Right renal pelvis (tissue), 4 donors: ENCODE results near the gene PRDM5. TPM values are rescaled to one million over a fixed set of nuclear protein-coding genes. Genes with fewer than 3 reads are reported as not detected.

Experiments used
- DNase-seq, 4 donors: peaks; one replicate each; pipeline ENCODE4 v3.0.0-alpha.2; 2013; ENCODE audit warnings: low read depth in 4 of 4, low spot score in 3 of 4, missing footprints in 1 of 4
- polyA plus RNA-seq, 4 donors: library from polyadenylated mRNA; unstranded; fragments of 120-200 nt; gene quantifications; one replicate each; pipeline ENCODE4 v1.2.1, GENCODE V29; 2013; ENCODE audit not compliant: insufficient read length in 4 of 4

Gene PRDM5
- polyA plus RNA-seq, 4 donors: 14.2 to 17.9 (median 16.2) TPM

- DNase-seq: no peak
These were observed 60.7 kb downstream of the PRDM5 start for GRCh38 chr4:120861852-120862251.

DNA sequence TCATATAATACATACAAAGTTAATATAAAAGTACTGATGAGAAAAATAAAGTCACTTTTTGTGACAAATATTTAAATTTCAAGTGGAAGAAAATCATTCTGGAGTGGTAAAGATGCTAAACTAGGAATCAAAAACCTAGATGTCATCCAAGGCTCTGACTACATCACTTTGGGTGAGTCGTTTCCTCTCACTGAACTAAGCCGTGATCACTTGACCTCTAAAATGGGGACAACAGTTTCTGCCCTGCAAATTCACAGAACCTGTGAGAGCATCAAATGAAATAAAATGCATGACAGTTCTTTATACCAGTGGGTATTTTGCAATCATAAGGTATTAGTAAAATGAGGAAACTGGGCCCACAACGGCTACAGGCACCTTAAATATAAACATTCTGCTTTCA lies 63.8 kb downstream of the PRDM5 start:
- DNase-seq: no peak

- no peak for DNase-seq
These were observed 65.2 kb downstream of the PRDM5 start for GRCh38 chr4:120857312-120857711.

DNA sequence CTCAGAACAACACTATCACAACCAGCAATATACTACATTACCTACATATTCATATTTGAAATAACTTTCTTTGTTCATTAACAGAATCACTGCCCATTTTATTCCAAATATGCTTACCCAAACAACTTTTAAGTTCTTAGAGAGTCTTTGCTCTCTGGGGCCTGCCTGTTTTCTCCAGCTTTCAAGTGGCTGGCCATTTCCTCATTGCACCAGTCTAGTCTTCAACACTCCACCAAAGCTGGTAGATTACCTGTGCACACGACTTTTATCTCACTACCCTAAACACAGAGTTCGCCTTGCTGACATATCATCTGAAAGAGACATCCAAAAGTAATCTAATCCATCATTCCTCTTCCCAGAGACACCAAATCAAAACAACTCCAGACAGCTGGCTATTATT lies 66.2 kb downstream of the PRDM5 start:
- DNase-seq: no peak

GRCh38 chr4:120855307-120856001 lies 67.1 kb downstream of the PRDM5 start:
- DNase-seq: no peak

GRCh38 chr4:120853161-120853935 lies 69.2 kb downstream of the PRDM5 start:
- no peak for DNase-seq

DNA sequence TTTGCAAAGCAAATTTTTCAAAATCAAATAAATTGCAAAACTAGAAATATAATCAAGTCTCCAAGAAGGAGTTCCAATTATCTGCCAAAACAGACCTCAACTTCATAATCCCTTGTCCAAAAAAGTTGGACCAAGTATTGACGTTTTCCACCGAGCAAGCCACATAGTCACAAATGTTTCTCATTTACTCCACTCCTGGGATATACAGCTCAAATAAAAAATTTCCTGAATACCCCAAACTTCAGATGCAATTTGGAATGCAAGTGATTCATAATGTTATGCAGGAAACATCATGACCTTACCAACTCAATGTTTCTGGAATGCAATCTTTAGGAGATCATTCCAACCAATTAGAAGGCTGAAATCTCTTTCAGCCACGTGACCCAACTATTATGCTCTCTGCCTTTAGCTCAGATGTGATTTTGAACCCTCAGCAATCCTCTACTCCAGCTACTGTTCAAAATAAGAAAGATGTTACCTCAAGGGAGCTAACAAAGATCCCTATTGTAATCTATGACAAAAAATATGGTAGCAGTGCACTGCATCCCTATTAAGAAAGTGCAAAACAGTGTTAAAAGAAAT lies 72.4 kb downstream of the PRDM5 start:
- no peak for DNase-seq

- DNase-seq: no peak
These were observed 75.4 kb downstream of the PRDM5 start for GRCh38 chr4:120847019-120847582.

GRCh38 chr4:120844528-120844921 lies 78.0 kb downstream of the PRDM5 start:
- DNase-seq: no peak

DNA sequence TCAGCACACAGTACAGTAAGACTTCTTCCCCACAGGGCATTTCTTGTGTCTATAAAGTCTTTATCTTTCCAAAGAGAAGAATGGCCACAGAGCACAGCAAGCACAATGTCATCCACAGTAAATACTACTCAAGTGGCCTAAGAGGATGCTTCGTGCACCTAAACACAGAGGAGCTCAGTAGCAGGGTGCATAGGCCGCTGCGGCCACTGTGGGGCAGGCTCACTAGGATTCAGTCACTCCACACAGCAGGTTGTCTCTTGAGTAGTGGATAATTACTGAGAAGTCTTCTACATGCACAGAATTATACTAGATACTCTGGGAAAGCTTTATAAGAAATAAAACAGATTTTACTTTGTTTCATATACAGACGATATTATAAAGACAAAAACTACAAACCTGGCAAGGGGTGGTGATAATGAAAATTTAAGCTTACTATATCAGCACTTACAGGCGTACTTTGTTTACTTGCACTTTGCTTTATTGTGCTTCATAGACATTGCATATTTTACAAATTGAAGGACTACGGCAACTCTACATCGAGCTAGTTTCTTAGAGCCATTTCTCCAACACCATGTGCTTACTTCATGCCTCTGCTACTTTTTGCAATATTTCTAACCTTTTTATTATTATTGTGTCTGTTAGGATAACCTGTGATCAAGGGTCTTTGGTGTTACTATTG lies 78.5 kb downstream of the PRDM5 start:
- no peak for DNase-seq

- DNase-seq: no peak
These were observed 80.5 kb downstream of the PRDM5 start for GRCh38 chr4:120842031-120842430.

DNA sequence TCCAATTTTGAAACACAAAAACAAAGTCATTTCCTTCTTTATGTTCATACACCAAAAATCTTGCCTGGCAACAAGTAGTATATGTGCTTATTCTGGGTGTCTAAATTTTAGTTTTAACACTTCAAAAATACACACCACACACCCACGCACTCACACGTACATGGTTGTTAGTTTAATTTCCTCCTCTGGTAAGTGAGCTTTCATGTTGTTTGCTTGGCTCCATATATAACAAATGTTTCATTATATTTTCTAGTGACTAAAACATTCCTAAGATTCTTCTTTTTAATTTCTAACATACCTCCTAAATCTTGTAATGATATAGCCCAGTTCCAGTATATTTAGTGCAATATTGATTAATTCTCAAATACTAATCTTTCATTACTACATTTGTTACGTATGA lies 80.9 kb downstream of the PRDM5 start:
- no peak for DNase-seq

DNA sequence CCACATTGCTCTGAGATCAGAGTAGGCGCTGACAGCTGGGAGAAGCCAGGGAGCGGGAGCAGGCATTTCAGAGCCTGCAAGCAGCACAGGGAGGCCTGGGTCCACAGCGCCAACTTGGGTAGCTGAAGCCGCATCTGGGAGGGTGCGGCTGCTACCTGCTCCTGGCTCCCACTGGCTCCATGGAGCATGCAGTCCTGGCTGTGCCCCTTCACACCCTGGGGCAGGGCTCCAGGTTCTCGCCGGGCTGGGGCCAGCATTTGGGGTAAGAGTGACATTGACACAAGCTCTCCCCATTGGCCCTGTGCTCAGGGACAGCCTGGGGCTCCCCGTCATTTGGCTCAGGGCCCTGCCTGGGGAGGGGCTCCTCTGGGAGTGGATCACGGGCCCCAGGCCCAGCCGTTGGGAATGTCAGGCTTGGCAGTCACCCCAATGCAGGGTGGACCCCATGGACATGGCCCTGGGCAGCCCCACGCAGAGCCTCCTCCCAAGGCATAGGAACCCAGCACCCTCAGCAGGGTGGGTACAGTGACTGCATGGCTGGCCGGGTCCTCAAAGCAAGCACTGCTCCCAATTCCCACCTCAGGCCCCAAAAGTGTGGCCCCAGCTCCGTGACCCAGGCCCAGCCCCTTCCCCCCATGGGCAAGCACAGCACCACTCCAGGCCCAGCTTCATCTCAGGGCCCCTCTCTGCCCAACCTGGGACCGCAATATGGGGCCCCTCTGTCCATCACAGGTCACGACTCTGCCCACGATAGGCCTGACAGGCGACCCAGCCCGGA lies 82.4 kb downstream of the PRDM5 start:
- DNase-seq: no peak

GRCh38 chr4:120839334-120839973 lies 83.1 kb downstream of the PRDM5 start:
- DNase-seq: no peak

DNA sequence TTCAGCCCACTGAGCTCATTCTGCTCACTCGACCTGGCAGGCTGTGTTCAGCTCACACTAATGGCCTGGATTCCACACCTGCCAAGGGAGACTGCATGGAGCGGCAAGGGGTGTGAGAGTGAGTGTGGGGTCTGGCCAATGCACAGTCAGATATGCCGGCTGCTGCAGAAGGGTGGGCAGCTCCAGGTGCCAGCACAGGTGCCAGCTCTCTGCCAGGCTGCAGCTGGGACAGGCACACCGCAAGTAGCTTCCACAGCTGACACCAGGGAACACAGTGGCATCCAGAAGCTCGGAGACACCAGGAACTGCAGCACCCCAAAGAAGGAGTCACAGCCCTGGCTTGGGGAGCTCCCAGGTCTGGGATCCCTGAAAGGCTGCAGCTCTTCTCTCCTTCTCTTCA lies 83.7 kb downstream of the PRDM5 start:
- no peak for DNase-seq

DNA sequence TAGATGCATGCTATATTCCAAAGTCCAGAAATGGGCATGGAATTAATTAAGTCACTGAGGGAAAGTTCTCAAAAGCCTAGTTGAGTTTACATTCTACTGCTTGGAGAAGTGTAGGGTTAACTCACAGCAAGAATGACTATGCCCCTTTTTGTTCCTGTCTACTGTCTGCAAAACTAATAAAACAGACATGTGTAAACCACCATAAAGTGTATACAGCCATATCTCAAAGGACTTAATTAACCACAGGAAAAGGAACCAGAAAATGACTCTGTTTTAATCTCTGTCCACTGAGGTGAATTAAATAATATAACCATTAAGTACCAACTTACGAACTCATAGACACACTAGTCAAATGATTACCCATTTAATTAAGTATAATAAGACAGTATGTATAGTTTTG lies 84.9 kb downstream of the PRDM5 start:
- no peak for DNase-seq

DNA sequence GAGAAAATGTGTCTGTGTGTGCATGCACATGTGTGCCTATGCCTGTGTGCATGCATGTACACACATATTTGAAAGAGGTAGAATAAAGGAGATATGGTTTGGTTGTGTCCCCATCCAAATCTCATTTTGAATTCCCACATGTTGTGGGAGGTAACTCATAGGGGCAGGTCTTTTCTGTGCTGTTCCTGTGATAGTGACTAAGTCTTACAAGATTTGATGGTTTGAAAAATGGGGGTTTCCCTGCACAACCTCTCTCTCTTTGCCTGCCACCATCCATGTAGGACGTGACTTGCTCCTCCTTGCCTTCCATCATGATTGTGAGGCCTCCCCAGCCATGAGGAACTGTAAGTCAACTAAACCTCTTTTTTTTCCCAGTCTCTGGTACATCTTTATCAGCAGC lies 87.2 kb downstream of the PRDM5 start:
- DNase-seq: no peak

DNA sequence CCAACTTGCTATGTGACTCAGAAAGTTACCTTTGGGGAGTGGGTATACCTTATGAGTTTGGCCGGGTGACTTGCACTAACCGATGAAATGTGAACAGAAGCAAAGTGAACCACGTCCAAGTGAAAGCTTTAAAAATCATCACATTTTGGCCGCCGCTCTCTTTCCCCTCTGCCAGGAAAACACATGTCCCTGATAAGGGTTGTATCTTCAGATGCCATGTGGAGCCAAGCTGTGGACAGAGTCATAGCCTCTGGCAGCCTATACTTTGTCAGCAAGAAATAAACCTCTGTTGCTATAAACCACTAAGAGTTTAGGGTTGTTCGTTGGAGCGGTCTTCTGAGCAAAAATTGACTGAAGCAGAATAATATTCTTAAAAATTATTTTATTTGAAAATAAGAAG lies 92.3 kb downstream of the PRDM5 start:
- DNase-seq: no peak

- DNase-seq: no peak
These were observed 93.3 kb downstream of the PRDM5 start for GRCh38 chr4:120829113-120829831.
